Peyer's patch (tissue), 4 donors: Measurements from ENCODE around the gene MCF2L. TPM values are rescaled to one million over a fixed set of nuclear protein-coding genes. Genes with fewer than 3 reads are reported as not detected.

Experiments
- DNase-seq, 3 donors: peaks; one replicate each; pipeline ENCODE4 v3.0.0-alpha.2; 2017 to 2019
- H3K27ac ChIP-seq, 4 donors: fragments of 200-600 bp; sonication (generic); one replicate each; pipeline ENCODE4 v1.5.1; 2016 to 2019
- H3K27me3 ChIP-seq, 2 donors: fragments of 200-600 bp; sonication (generic); one replicate each; pipeline ENCODE4 v1.5.1; 2019
- H3K36me3 ChIP-seq, 3 donors: fragments of 200-600 bp; sonication (generic); one replicate each; pipeline ENCODE4 v1.5.1; 2016 to 2019
- H3K4me1 ChIP-seq, 4 donors: fragments of 200-600 bp; sonication (generic); one replicate each; pipeline ENCODE4 v1.5.1; 2016 to 2019
- H3K4me3 ChIP-seq, 4 donors: fragments of 200-600 bp; sonication (generic); 1 replicate in 3 of 4; 2 replicates in 1 of 4; pipeline ENCODE4 v1.5.1; 2016 to 2019; ENCODE audit warnings: mild to moderate bottlenecking in 1 of 4
- H3K9me3 ChIP-seq, 4 donors: fragments of 200-600 bp; sonication (generic); one replicate each; pipeline ENCODE4 v1.5.1; 2016 to 2019; ENCODE audit warnings: mild to moderate bottlenecking in 1 of 4
- CTCF ChIP-seq, 6 experiments: fragments of 450-650 bp in 4 of 6; fragments of 200-600 bp in 2 of 6; sonication (generic) in 1 of 6; IDR thresholded peaks; one replicate each; pipeline ENCODE4 v1.5.1; 2017 to 2019; ENCODE audit warnings: antibody characterized with exemption in 6 of 6, mild to moderate bottlenecking in 3 of 6, moderate library complexity in 1 of 6
- POLR2A ChIP-seq, 2 donors: fragments of 450-650 bp; IDR thresholded peaks; one replicate each; pipeline ENCODE4 v1.5.1; 2017; ENCODE audit warnings: antibody characterized with exemption in 2 of 2, mild to moderate bottlenecking in 2 of 2, moderate library complexity in 2 of 2
- total RNA-seq, 4 donors: library from RNA; depleted of rRNA; stranded (reverse); fragments of >200 nt; gene quantifications; one replicate each; pipeline ENCODE4 v1.1.0, GENCODE V29; 2016

The MCF2L gene
- total RNA-seq, 4 donors from 2014 or later: 81.4 to 165 (median 149) TPM

- TF ChIP-seq POLR2A (IDR thresholded peaks at IDR 0.05) (no peak), CTCF (IDR thresholded peaks at IDR 0.05) (no peak)
- Histone ChIP-seq H3K27me3 (no peaks in the 10 kb centered on the region), H3K9me3 (no peaks in the 10 kb centered on the region)
Observed at GRCh38 chr13:113021811-113022210, 52.8 kb downstream of the MCF2L start.

GRCh38 chr13:113022391-113022744 lies 53.4 kb downstream of the MCF2L start:
- Histone ChIP-seq H3K4me3 (no peak overlapping the region), H3K4me1 (no peaks in the 10 kb centered on the region)

More at GRCh38 chr13:113021811-113022210, 52.8 kb downstream of the MCF2L start:
- no peak for DNase-seq
- Histone ChIP-seq H3K4me1 (no peaks in the 10 kb centered on the region), H3K36me3 (no peaks in the 10 kb centered on the region), H3K27ac (no peak overlapping the region), H3K4me3 (no peak overlapping the region)

GRCh38 chr13:113022745-113023574 lies 53.9 kb downstream of the MCF2L start:
- no peak for DNase-seq
- no peaks in the 10 kb centered on the region for H3K9me3 ChIP-seq
- H3K27me3 ChIP-seq: no peaks in the 10 kb centered on the region
- H3K36me3 ChIP-seq: no peaks in the 10 kb centered on the region
- H3K27ac ChIP-seq: no peak overlapping the region
- no peak overlapping the region for H3K4me3 ChIP-seq
- TF ChIP-seq POLR2A (IDR thresholded peaks at IDR 0.05) (no peak), CTCF (IDR thresholded peaks at IDR 0.05) (no peak)
- no peaks in the 10 kb centered on the region for H3K4me1 ChIP-seq

More at GRCh38 chr13:113022391-113022744, 53.4 kb downstream of the MCF2L start:
- no peaks in the 10 kb centered on the region for H3K36me3 ChIP-seq
- H3K27me3 ChIP-seq: no peaks in the 10 kb centered on the region
- no peaks in the 10 kb centered on the region for H3K9me3 ChIP-seq
- TF ChIP-seq CTCF (IDR thresholded peaks at IDR 0.05) (no peak), POLR2A (IDR thresholded peaks at IDR 0.05) (no peak)
- no peak for DNase-seq
- H3K27ac ChIP-seq: no peak overlapping the region

- no peak for DNase-seq
Observed at GRCh38 chr13:113023694-113024430, 54.8 kb downstream of the MCF2L start.

GRCh38 chr13:113024466-113024865 lies 55.5 kb downstream of the MCF2L start:
- Histone ChIP-seq H3K27me3 (no peaks in the 10 kb centered on the region), H3K27ac (no peak overlapping the region), H3K4me1 (no peaks in the 10 kb centered on the region), H3K36me3 (no peaks in the 10 kb centered on the region), H3K4me3 (no peak overlapping the region), H3K9me3 (no peaks in the 10 kb centered on the region)
- no peak for TF ChIP-seq POLR2A (IDR thresholded peaks at IDR 0.05)
- TF ChIP-seq CTCF (IDR thresholded peaks at IDR 0.05): no peak
- DNase-seq: no peak

More at GRCh38 chr13:113023694-113024430, 54.8 kb downstream of the MCF2L start:
- Histone ChIP-seq H3K27ac (no peak overlapping the region), H3K9me3 (no peaks in the 10 kb centered on the region), H3K27me3 (no peaks in the 10 kb centered on the region), H3K36me3 (no peaks in the 10 kb centered on the region), H3K4me3 (no peak overlapping the region), H3K4me1 (no peaks in the 10 kb centered on the region)
- TF ChIP-seq CTCF (IDR thresholded peaks at IDR 0.05) (no peak), POLR2A (IDR thresholded peaks at IDR 0.05) (no peak)
